DND-41 (cell line): ENCODE results near the gene MMAB.

Source experiments
- CTCF ChIP-seq: IDR thresholded peaks from 2 replicates; pipeline ENCODE4 v1.5.1; 2012; ENCODE audit warnings: borderline replicate concordance, low read length, moderate library complexity, mild to moderate bottlenecking; ENCODE audit not compliant: poor library complexity, severe bottlenecking; ENCODE audit errors: extremely low read depth
- EZH2 ChIP-seq: IDR thresholded peaks from 3 replicates; pipeline ENCODE4 v1.6.1; 2012; ENCODE audit warnings: borderline replicate concordance, low read depth, mild to moderate bottlenecking, moderate library complexity, low read length, inconsistent platforms; ENCODE audit not compliant: severe bottlenecking

- no peak for TF ChIP-seq CTCF
- TF ChIP-seq EZH2 = no peak
Observed at GRCh38 chr12:109545826-109546225, 27.5 kb downstream of the MMAB start.
